ENCODE measurements around the gene PARP12.

Gene PARP12

DNA sequence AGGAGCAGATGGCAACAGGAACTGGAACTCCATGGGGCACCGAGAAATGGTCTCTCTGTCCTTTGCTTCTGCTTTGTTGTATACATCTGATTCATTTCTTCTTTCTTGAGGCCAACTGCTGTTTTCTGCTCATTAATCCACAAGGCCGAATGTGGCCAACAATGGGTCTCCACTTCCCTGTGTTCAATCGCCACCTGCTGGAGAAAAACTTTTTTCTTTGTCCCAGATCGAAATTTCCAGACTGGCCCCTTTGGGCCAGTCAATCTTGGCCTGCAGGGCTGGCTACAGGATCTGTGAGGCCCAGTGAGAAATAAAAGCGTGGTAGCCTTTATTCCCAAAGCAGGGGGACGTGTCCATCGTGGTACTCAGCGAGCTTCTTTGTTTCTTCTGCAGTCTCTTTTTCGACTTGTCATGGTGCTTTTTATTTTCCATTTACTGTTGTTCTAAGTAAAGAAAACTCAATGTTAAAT lies 58.8 kb downstream of the PARP12 start:
- TF ChIP-seq, protein P1, sequence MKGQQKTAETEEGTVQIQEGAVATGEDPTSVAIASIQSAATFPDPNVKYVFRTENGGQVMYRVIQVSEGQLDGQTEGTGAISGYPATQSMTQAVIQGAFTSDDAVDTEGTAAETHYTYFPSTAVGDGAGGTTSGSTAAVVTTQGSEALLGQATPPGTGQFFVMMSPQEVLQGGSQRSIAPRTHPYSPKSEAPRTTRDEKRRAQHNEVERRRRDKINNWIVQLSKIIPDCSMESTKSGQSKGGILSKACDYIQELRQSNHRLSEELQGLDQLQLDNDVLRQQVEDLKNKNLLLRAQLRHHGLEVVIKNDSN (IDR thresholded peaks at IDR 0.05), result no peak
- TF ChIP-seq RAD21 (IDR thresholded peaks at IDR 0.05; ENCODE audit: low read depth) (peak; percentile 73), EGR1 (IDR thresholded peaks at IDR 0.05) (no peak)

DNA sequence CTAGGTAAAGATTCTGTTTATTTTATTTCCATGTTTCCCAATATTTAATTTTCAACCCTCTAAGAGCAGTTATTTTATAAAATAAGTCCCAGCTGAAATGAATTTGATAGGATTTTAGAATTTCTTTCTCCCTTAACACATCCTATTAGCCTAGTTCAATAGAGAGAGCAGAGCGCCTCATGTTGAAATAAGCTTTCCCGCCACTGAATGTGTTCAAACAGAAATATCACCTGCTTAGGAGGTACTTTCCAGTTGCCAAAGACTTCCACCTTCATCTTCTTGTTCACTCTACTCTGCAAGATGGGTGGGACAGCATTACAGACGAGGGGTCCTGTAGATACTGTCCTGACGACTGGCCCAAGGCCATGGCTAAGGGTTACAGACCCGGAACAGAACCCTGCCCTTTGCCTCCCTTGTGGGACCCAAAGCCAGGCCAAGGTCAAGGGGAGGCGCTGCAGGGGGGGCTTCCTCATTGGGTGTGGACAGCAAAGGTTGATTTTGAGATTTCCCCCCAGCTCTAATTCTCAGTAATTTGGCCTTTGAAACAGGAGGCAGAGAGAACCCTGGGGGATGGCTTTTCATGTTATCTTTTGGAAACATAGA lies 62.0 kb downstream of the PARP12 start:
- TF ChIP-seq CEBPB (IDR thresholded peaks at IDR 0.05) (no peak), CREB1 (IDR thresholded peaks at IDR 0.05; ENCODE audit: low read depth) (no peak), NFIC (IDR thresholded peaks at IDR 0.05) (no peak), ZBTB7A (IDR thresholded peaks at IDR 0.05; ENCODE audit: low read depth) (no peak), EGR1 (IDR thresholded peaks at IDR 0.05) (no peak), TEAD4 (IDR thresholded peaks at IDR 0.05) (no peak), TCF12 (IDR thresholded peaks at IDR 0.05; ENCODE audit: low read depth) (no peak), TAF1 (IDR thresholded peaks at IDR 0.05; ENCODE audit: low read depth) (no peak), YY1 (IDR thresholded peaks at IDR 0.05; ENCODE audit: low read depth) (no peak), FOXM1 (IDR thresholded peaks at IDR 0.05; ENCODE audit: borderline replicate concordance, low read depth) (no peak), EP300 (IDR thresholded peaks at IDR 0.05; ENCODE audit: borderline replicate concordance) (no peak), RAD21 (IDR thresholded peaks at IDR 0.05; ENCODE audit: low read depth) (no peak)
- TF ChIP-seq, protein P2, sequence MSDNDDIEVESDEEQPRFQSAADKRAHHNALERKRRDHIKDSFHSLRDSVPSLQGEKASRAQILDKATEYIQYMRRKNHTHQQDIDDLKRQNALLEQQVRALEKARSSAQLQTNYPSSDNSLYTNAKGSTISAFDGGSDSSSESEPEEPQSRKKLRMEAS (IDR thresholded peaks at IDR 0.05), result no peak
- TF ChIP-seq, protein P3, sequence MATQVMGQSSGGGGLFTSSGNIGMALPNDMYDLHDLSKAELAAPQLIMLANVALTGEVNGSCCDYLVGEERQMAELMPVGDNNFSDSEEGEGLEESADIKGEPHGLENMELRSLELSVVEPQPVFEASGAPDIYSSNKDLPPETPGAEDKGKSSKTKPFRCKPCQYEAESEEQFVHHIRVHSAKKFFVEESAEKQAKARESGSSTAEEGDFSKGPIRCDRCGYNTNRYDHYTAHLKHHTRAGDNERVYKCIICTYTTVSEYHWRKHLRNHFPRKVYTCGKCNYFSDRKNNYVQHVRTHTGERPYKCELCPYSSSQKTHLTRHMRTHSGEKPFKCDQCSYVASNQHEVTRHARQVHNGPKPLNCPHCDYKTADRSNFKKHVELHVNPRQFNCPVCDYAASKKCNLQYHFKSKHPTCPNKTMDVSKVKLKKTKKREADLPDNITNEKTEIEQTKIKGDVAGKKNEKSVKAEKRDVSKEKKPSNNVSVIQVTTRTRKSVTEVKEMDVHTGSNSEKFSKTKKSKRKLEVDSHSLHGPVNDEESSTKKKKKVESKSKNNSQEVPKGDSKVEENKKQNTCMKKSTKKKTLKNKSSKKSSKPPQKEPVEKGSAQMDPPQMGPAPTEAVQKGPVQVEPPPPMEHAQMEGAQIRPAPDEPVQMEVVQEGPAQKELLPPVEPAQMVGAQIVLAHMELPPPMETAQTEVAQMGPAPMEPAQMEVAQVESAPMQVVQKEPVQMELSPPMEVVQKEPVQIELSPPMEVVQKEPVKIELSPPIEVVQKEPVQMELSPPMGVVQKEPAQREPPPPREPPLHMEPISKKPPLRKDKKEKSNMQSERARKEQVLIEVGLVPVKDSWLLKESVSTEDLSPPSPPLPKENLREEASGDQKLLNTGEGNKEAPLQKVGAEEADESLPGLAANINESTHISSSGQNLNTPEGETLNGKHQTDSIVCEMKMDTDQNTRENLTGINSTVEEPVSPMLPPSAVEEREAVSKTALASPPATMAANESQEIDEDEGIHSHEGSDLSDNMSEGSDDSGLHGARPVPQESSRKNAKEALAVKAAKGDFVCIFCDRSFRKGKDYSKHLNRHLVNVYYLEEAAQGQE (IDR thresholded peaks at IDR 0.05; ENCODE audit: low read depth), result no peak

DNA sequence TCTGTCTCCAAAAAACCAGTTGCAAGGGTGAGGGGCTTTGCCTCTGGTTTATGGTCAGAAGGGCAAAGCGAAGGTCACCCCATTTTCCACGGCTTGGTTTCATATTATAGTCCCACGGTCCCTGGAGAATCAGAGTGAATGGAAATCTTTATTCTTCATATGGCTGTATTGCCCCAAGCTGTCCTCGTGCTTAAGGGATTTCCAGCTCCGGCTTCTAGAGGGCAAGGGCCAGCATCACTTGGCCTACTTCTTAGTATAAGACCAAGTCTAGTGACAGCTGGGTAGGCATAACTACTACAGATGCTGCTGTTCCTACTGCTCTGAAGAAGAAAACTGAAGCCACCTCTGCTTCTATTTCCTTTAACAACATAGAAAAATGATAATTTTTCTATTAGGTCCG lies 63.2 kb downstream of the PARP12 start:
- TF ChIP-seq YY1 (IDR thresholded peaks at IDR 0.05; ENCODE audit: low read depth) (no peak), CEBPB (IDR thresholded peaks at IDR 0.05) (no peak), EGR1 (IDR thresholded peaks at IDR 0.05) (no peak), ZBTB7A (IDR thresholded peaks at IDR 0.05; ENCODE audit: low read depth) (no peak), TAF1 (IDR thresholded peaks at IDR 0.05; ENCODE audit: low read depth) (no peak), TCF12 (IDR thresholded peaks at IDR 0.05; ENCODE audit: low read depth) (no peak), NFIC (IDR thresholded peaks at IDR 0.05) (no peak), TEAD4 (IDR thresholded peaks at IDR 0.05) (no peak), RAD21 (IDR thresholded peaks at IDR 0.05; ENCODE audit: low read depth) (no peak), FOXM1 (IDR thresholded peaks at IDR 0.05; ENCODE audit: borderline replicate concordance, low read depth) (no peak), EP300 (IDR thresholded peaks at IDR 0.05; ENCODE audit: borderline replicate concordance) (no peak), CREB1 (IDR thresholded peaks at IDR 0.05; ENCODE audit: low read depth) (no peak)
- TF ChIP-seq, protein P1 (IDR thresholded peaks at IDR 0.05), result no peak
- TF ChIP-seq, protein P3 (IDR thresholded peaks at IDR 0.05; ENCODE audit: low read depth), result no peak
- TF ChIP-seq, protein P2 (IDR thresholded peaks at IDR 0.05), result no peak

DNA sequence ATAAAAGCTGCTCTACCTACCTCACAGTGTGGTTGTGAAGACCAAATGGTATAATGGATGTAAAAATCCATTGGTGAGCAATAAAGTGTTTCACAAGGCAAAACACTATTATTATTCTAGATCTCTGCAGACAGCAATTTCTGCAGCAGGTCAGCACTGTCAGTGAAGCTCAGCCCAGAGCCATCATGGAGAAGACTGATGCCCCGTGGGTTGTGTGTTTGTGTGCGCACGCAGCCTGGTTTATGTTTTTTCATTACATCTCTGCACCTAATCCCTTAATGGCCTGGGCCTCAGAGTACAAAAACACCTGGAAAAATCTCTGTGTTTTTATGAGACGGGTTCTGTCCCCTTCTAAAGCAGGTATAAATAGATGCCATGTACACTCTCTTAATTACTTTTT lies 64.2 kb downstream of the PARP12 start:
- no peak for TF ChIP-seq TCF12 (IDR thresholded peaks at IDR 0.05; ENCODE audit: low read depth)
- TF ChIP-seq ZBTB7A (IDR thresholded peaks at IDR 0.05; ENCODE audit: low read depth), result no peak
- TF ChIP-seq RAD21 (IDR thresholded peaks at IDR 0.05; ENCODE audit: low read depth), result no peak
- no peak for TF ChIP-seq TEAD4 (IDR thresholded peaks at IDR 0.05)
- TF ChIP-seq, protein P1 (IDR thresholded peaks at IDR 0.05), result no peak
- no peak for TF ChIP-seq YY1 (IDR thresholded peaks at IDR 0.05; ENCODE audit: low read depth)
- TF ChIP-seq CEBPB (IDR thresholded peaks at IDR 0.05), result no peak
- TF ChIP-seq NFIC (IDR thresholded peaks at IDR 0.05), result no peak
- TF ChIP-seq, protein P3 (IDR thresholded peaks at IDR 0.05; ENCODE audit: low read depth), result no peak
- no peak for TF ChIP-seq EP300 (IDR thresholded peaks at IDR 0.05; ENCODE audit: borderline replicate concordance)
- TF ChIP-seq CREB1 (IDR thresholded peaks at IDR 0.05; ENCODE audit: low read depth), result no peak
- no peak for TF ChIP-seq TAF1 (IDR thresholded peaks at IDR 0.05; ENCODE audit: low read depth)
- no peak for TF ChIP-seq EGR1 (IDR thresholded peaks at IDR 0.05)
- TF ChIP-seq, protein P2 (IDR thresholded peaks at IDR 0.05), result no peak
- no peak for TF ChIP-seq FOXM1 (IDR thresholded peaks at IDR 0.05; ENCODE audit: borderline replicate concordance, low read depth)
